Large intestine (tissue), 3 donors: ENCODE data around the gene ABCA4. TPM values are rescaled to one million over a fixed set of nuclear protein-coding genes. Genes with fewer than 3 reads are reported as not detected.
A peak's percentile ranks its signal among the peaks of the same experiment; 100 is the strongest.
"Not testable (repeated sequence)": the region's sequence is repeated elsewhere in the genome, so short reads cannot be mapped to it uniquely, and the experiment has no call there.

Source experiments
- DNase-seq, 2 donors: peaks; one replicate each; pipeline versions ENCODE4 v3.0.0 to v3.0.0-alpha.2; 2013
- H3K27ac ChIP-seq: one replicate; pipeline ENCODE4 v1.5.1; 2013; ENCODE audit warnings: low read length
- H3K27me3 ChIP-seq: 2 replicates; pipeline ENCODE4 v1.6.1; 2013; ENCODE audit warnings: low read length; ENCODE audit not compliant: control insufficient read depth, insufficient read depth
- H3K36me3 ChIP-seq: 2 replicates; pipeline ENCODE4 v1.6.1; 2013; ENCODE audit warnings: low read length; ENCODE audit not compliant: control insufficient read depth, insufficient read depth
- H3K4me1 ChIP-seq: one replicate; pipeline ENCODE4 v1.6.1; 2013; ENCODE audit warnings: low read length; ENCODE audit not compliant: control insufficient read depth, insufficient read depth
- H3K4me3 ChIP-seq: one replicate; pipeline ENCODE4 v1.5.1; 2013; ENCODE audit warnings: low read length
- H3K9me3 ChIP-seq: one replicate; pipeline ENCODE4 v1.6.1; 2013; ENCODE audit warnings: mild to moderate bottlenecking, low read depth, low read length, moderate library complexity; ENCODE audit not compliant: control insufficient read depth
- WGBS: methylation state at CpG from one replicate; pipeline ENCODE4 v1.1.5; 2013; ENCODE audit warnings: low lambda C conversion rate; ENCODE audit not compliant: insufficient coverage; 5-methylcytosine and 5-hydroxymethylcytosine counted together
- polyA plus RNA-seq: library from polyadenylated mRNA; unstranded; fragments of 120-200 nt; gene quantifications from one replicate; pipeline ENCODE4 v1.2.1, GENCODE V29; 2013

Gene ABCA4
- polyA plus RNA-seq, 1 donor: 5.3 TPM

DNA sequence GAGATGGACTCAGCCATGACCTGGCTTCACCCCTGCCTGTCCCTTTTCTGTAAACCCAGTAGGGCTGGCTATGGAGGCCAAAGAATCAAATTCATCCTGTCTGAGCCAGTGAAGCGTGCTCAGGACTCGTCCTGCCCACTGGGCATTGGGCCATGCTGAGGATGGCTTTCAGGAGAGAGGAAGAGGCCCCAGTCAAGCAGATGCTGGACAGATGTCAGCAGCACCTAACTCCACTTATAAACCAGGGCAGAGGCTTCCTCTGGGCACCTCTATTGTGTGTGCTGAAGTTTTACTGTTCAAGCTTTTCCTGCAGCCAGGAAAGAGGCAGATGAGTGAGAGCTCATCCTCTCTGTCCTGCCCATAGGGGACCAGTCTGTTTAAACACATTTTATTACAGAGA is 114.3 kb downstream of the ABCA4 start:
- Histone ChIP-seq H3K27me3 (no peaks in the 10 kb centered on the region), H3K9me3 (no peaks in the 10 kb centered on the region), H3K27ac (no peak overlapping the region), H3K4me3 (no peak overlapping the region), H3K36me3 (no peaks in the 10 kb centered on the region), H3K4me1 (peaks cover under 1% of the 10 kb centered on the region)
- no CpG with 5 or more reads among the region's 2 CpGs for WGBS
- DNase-seq: no peak

DNA sequence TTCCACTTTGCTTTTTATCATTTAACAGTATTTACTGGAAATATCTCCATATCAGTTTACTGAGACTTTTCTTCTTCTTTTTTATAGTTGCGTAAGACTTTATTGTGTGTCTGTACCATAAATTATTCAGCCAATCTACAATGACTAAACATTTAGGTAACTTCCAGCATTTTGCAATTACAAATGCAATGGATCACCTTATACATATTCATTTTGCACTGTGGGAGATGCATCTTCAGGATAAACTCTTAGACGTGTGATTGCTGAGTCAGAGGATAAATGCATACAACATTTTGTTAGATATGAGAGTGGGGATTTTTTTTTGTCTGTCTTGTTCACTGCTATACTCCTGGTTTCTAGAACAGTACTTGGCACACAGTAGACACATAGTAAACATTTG is 116.0 kb downstream of the ABCA4 start:
- no peaks in the 10 kb centered on the region for H3K36me3 ChIP-seq
- 75% methylated on average over 1 of the region's 2 CpGs for whole genome bisulfite sequencing
- H3K9me3 ChIP-seq: no peaks in the 10 kb centered on the region
- no peaks in the 10 kb centered on the region for H3K4me1 ChIP-seq
- no peak overlapping the region for H3K4me3 ChIP-seq
- DNase-seq: no peak
- H3K27ac ChIP-seq: no peak overlapping the region
- H3K27me3 ChIP-seq: no peaks in the 10 kb centered on the region

DNA sequence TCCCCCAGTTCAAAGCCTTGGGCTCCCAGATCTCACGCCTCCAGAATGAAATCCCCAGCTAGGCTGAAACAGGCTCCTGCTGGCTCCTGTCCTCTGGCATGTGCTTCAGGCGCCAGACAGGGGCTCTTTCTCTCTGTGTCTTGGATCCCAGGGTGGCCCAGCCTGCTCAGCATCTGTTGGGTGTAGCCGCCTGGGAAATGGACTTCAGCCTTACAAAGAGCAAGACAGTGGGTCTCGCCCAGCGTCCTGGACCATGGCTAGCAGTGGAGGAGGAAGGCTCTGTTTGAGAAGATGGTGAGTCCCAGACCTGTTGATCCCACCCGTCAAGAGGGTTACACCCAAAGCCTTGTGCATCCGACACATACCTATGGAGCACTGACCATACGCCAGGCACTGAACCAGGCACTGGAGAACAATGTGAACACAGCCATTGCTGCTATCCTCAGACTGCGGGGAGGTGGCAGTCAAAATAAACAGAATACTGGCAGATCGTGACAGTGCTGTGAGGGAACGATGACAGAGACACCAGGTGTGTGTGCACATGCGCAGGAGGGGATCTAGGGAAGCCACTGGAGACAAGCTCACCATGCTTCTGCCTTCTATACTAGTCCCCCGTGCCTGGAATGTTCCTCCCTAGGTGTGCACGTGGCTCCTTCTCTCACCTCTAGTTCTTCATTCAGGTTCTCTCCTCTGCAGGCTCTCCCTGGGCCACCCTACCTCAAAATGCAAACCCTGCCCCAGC is 118.7 kb downstream of the ABCA4 start:
- 100% methylated on average over 1 of the region's 14 CpGs for WGBS
- no peaks in the 10 kb centered on the region for H3K36me3 ChIP-seq
- peaks cover 3% of the 10 kb centered on the region for H3K4me1 ChIP-seq
- no peaks in the 10 kb centered on the region for H3K9me3 ChIP-seq
- peak in 1 of 2 donors; percentile 42 for DNase-seq
- H3K27ac ChIP-seq: no peak overlapping the region
- no peak overlapping the region for H3K4me3 ChIP-seq
- no peaks in the 10 kb centered on the region for H3K27me3 ChIP-seq

DNA sequence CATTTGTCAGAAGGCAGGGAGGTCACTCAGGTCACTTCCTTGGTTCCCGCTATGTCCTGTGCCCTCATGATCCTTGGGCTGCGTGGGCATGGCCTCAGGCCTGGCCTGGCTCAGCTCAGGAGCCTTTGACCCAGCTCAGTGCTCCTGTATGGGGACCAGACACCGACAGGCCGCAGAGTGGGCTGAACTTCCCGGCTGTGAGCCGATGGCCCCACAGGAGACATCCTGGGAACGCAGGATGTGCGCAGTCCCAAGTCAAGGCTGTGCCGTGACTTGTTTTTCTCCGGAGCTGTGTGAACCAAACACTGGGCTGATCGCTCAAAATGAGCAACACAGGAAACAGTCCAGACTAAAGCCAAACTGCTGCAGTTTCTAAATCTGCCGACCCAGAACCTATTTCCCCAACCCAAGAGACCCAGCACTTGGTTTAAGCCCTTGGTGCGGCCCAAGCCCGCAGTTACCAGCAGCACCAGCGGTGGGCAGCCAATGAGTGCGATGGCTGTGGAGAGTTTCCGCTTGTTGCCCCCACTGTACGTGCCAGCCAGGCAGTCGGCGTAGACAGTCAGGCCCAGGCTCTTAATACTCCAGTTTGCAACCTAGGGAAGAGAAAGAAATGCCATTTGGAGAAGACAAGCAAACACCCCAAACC is 119.4 kb downstream of the ABCA4 start:
- no peaks in the 10 kb centered on the region for H3K27me3 ChIP-seq
- H3K27ac ChIP-seq: no peak overlapping the region
- no peaks in the 10 kb centered on the region for H3K36me3 ChIP-seq
- WGBS: no CpG with 5 or more reads among the region's 20 CpGs
- DNase-seq: no peak
- peaks cover 3% of the 10 kb centered on the region for H3K4me1 ChIP-seq
- H3K4me3 ChIP-seq: no peak overlapping the region
- H3K9me3 ChIP-seq: no peaks in the 10 kb centered on the region

DNA sequence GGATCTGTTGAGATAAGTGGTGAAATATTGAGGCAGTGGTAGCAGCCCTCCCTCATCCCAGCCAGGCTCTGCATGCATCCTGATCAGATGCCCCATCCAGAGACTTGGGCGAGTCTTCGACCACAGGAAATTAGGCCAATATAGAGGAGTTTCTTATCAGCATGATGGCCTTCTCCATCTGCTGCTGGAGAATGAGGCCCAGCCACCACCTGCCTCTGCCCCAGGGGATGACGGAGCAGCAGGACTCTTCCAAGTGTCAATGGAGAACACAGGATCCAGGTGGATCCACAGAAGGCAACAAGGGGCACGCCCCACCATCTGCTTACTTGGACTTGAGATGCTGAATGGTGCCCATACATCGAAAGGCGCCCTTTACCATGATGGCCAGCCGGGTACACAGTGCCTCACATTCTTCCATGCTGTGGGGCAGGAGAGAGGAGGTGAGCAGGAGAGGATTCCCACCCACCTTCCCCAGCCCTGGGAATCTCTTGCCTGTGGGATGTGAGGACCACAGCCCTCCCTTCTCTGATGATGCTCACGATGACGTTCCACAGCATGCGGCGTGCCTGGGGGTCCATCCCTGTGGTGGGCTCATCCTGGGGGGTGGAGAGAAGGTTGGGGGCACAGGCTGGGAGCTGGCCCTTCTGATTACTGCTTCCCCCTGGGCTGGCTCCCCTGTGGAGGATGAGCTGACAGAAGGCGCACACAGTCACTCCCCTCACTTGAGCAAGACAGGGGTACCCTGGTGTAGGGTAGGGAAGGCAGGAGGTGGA is 120.3 kb downstream of the ABCA4 start:
- peak in 1 of 2 donors; percentile 65 for DNase-seq
- Histone ChIP-seq H3K4me3 (no peak overlapping the region), H3K27ac (no peak overlapping the region)

DNA sequence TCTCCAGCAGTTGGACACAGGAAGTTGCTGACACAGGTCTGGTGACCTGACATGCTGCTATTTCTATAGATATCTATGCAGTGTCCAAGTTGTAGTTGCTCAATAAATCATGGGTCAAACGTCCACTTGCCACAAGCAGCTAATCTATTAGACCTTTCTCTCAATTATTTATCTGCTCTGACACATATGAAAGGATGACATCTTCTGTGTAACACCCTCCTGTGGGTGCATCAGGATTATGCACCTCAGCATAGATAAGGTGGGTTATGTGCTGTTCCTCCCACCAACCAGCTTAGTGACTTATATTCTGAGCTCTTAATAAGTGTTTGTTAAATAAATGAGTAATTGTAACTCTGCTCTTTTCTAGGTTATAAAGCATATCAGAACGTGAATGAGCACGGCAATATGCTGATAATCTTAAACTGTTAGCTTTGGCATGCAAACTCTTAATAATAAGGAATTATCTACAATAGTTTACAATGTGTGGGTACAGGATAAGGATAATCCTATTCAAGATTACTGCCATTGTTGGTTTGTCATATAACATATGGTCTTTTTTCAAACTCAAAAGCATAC is 121.0 kb downstream of the ABCA4 start:
- no peaks in the 10 kb centered on the region for H3K36me3 ChIP-seq
- H3K4me1 ChIP-seq: peaks cover 3% of the 10 kb centered on the region
- WGBS: 20% methylated on average over 1 of the region's 3 CpGs
- no peaks in the 10 kb centered on the region for H3K27me3 ChIP-seq
- no peaks in the 10 kb centered on the region for H3K9me3 ChIP-seq
- H3K27ac ChIP-seq: no peak overlapping the region
- peak in 1 of 2 donors; percentile 21 for DNase-seq
- H3K4me3 ChIP-seq: no peak overlapping the region

More for the DNA sequence above, 120.3 kb downstream of the ABCA4 start:
- Histone ChIP-seq H3K36me3 (no peaks in the 10 kb centered on the region), H3K27me3 (no peaks in the 10 kb centered on the region), H3K4me1 (peaks cover 3% of the 10 kb centered on the region), H3K9me3 (no peaks in the 10 kb centered on the region)
- no CpG with 5 or more reads among the region's 12 CpGs for WGBS

DNA sequence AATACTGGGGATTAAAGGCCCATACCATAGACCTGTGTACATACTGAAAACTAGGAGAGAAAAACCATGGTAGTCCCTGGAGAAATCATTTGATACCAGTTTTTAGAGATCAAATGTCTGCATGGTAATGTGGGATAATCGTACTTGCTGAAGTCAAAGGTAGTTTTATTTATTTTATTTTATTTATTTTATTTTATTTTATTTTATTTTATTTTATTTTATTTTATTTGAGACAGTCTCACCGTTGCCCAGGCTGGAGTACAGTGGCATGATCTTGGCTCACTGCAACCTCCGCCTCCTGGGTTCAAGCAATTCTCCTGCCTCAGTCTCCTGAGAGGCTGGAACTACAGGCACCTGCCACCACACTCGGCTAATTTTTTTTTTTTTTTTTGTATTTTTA is 122.4 kb downstream of the ABCA4 start:
- not testable (repeated sequence) for DNase-seq, H3K9me3 ChIP-seq, H3K27ac ChIP-seq, H3K36me3 ChIP-seq, H3K4me1 ChIP-seq, H3K27me3 ChIP-seq, H3K4me3 ChIP-seq
- WGBS: 100% methylated on average over 2 of the region's 4 CpGs

DNA sequence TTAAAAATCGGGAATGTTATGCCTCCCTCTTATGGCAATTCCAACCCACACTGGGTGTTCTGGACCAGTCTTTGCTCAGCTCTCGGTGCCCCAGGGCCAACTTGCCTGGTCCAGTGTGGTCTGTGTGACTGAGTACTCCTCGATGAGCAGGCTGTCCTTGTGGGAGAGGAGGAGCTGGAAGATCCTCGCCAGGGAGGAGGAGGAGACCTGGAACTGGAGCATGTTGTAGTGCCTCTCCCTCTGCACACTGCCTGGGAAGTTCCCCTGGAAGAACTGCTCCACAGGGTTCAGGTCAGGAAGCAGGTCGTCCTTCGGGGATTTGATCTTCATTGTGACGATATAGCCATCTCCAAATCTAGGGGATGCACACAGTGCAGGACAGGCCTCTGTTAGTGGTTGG is 123.2 kb downstream of the ABCA4 start:
- no CpG with 5 or more reads among the region's 7 CpGs for WGBS
- H3K9me3 ChIP-seq: no peaks in the 10 kb centered on the region
- H3K4me1 ChIP-seq: peaks cover 3% of the 10 kb centered on the region
- H3K36me3 ChIP-seq: no peaks in the 10 kb centered on the region
- no peaks in the 10 kb centered on the region for H3K27me3 ChIP-seq
- no peak overlapping the region for H3K27ac ChIP-seq
- H3K4me3 ChIP-seq: no peak overlapping the region
- no peak for DNase-seq

DNA sequence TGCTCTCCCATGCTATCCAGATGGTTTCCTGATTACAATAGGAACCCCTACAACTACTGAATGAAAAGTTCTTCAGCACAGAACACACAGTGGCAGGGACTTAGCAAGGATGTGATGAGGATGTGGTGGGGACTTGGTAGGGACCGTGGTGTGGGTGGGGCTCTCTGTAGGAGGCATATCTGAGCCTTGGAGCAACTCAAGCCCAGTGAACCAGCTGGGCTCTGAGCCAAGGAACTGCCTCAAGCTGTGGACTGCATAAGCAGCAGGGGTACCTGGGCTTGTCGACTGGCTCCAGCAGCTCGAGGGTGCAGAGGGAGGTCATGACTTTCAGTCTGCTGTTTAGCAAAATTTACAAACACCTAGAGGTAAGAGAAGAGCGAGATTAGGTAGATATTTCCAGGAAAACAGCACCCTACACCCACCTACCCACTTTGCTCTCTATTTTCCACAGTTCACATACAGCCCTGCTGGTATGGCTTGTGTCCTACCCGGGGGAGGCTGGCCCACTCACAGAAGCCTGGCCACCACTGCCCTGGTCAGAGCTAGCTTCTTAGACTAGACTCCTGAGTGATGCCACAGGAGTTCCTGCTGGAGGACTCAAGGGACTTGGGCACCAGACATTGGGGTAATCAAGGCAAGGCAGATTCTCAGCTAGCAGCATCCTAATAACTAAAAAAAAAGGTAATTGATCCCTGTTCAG is 125.0 kb downstream of the ABCA4 start:
- Histone ChIP-seq H3K36me3 (no peaks in the 10 kb centered on the region), H3K9me3 (no peaks in the 10 kb centered on the region), H3K27me3 (no peaks in the 10 kb centered on the region), H3K4me3 (no peak overlapping the region), H3K27ac (no peak overlapping the region), H3K4me1 (peaks cover 3% of the 10 kb centered on the region)
- no peak for DNase-seq
- no CpG with 5 or more reads among the region's 5 CpGs for WGBS

DNA sequence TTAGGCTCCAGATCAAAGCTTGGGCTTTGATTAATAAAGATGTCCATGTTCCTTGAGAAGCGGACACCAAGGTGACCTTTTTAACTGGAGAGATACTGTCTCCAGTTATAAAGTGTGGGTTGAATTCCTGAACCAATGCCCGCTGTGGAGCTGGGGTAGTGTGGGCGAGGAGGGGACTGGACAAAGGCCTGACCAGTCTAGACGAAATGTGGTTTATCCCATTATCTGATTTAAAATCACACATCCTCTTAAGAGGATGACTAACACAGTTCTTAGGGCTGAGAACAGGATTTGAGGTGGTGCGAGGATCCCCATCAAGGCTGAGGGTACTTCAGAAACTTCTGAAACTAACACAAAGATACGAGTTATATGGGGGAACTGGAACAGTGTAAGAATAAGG is 127.2 kb downstream of the ABCA4 start:
- Histone ChIP-seq H3K27me3 (no peaks in the 10 kb centered on the region), H3K4me3 (no peak overlapping the region), H3K9me3 (no peaks in the 10 kb centered on the region), H3K4me1 (no peaks in the 10 kb centered on the region), H3K36me3 (no peaks in the 10 kb centered on the region), H3K27ac (no peak overlapping the region)
- DNase-seq: no peak
- WGBS: no CpG with 5 or more reads among the region's 6 CpGs
